Stimulated activated CD8-positive, alpha-beta memory T cell treated with anti-CD3 and anti-CD28 coated beads, Interleukin-12 subunit alpha, Interleukin-12 subunit beta, amount 100 ng/mL, for 24 hours (primary cell): Measurements from ENCODE around the gene SPINT3.

Experiments used
- DNase-seq: peaks from one replicate; pipeline ENCODE4 v3.0.0-alpha.2; 2020; ENCODE audit errors: extremely low read depth

SPINT3 gene

GRCh38 chr20:45462711-45463509, 52.5 kb downstream of the SPINT3 start:
- no peak for DNase-seq
